Posterior vena cava (tissue), 2 donors: ENCODE measurements around the gene UBE4B. TPM values are rescaled to one million over a fixed set of nuclear protein-coding genes. Genes with fewer than 3 reads are reported as not detected.
"Not testable (repeated sequence)": the region's sequence is repeated elsewhere in the genome, so short reads cannot be mapped to it uniquely, and the experiment has no call there.

ENCODE experiments used
- DNase-seq: peaks from one replicate; pipeline ENCODE4 v3.0.0-alpha.2; 2020; ENCODE audit warnings: low spot score
- intact Hi-C, 2 donors: fragments of 100-400 bp; cut with DNase I; formaldehyde crosslinking; loops; one replicate each; pipeline versions ENCODE4 v1.14.1 to v1.14.2; 2022 to 2023
- long read RNA-seq, 2 donors: library from polyadenylated mRNA; unstranded; transcript quantifications; one replicate each; pipeline ENCODE4 v2.0.0, GENCODE V29; 2020 to 2021
- total RNA-seq, 2 donors: library from RNA; stranded (reverse); fragmentation: NEBNext Ultra II Directional; extraction: Animal tissue kit (Norgen Biotek cat#: 25700); gene quantifications; one replicate each; pipeline ENCODE4 v1.2.1, GENCODE V29; 2021
- donor health status: DM: yes; HTN: yes; CAD: no.
- donor health status: DM: yes; HTN: yes; CAD: no.

The UBE4B gene
- total RNA-seq: 10 to 100 TPM; 34.4 to 34.7 TPM
- long read RNA-seq, donor 1, full-length matches to known transcripts: 2 of 10 reads
- long read RNA-seq, donor 1, partial matches to known transcripts: 4 of 10 reads
- long read RNA-seq, donor 1, other reads (novel, unspliced or antisense): 4 of 10 reads
- long read RNA-seq, donor 2, partial matches to known transcripts: 9 of 18 reads
- long read RNA-seq, donor 2, other reads (novel, unspliced or antisense): 6 of 18 reads

DNA sequence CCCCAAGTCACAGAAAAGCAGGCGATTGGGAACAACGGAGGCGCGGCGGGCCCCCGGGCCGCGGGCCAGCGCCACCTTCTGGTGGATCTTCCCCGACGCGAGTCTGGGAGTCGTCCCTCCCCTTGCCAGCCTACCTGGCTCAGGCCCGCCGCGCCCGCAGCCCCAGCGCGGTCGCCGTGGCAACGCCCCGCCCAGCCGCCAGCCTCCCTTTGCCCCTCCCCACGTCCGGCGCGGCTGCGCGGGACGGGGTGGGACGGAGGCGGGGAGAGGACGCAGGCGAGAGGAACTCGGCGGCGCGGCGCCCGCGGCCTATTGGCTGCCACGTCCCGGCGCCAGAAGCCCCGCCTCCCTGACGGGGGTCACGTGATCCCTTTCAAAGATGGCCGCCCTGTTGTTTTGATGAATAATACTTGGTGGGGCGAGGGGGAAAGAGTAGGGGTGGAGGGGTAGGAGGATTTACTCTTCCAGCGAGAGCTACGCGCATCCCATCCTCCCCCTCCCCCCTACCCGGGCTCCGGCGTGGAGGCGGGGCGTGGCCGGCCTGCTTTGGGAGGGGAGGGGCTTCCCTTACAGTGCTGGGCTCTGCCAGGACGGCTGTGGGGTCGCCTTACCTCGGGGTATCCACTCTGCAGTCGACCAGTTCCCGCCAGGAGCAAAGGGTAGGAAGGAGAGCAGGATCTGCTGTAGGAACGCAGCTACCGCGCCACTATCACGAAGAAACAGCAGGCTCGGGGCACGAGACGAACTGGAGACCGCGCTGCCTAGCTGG, at the start of gene UBE4B:
Gene UBE4B, plus strand, starts transcription at position 369 of the 769 bp plus-strand sequence. CDS start 713 bp downstream, outside the sequence.
- intact Hi-C loops: no loop called here
- DNase-seq: peak; percentile 100

DNA sequence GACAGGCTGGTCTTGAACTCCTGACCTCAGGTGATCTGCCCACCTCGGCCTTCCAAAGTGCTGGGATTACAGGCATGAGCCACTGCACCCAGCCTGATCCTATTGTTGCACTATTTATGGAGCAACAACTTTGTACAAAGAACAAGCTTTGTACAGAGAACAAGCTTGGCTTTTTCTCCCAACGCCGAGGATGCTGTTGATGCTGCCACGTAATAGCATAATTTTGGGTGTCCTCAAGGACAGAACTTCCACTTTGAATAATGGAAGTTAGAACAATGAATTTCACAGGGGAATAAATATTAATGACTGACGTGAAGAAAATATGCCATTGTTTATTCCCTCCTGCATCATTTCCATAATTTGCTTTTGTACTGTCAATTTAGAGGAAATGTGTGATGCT, 48.5 kb upstream of the UBE4B start:
- intact Hi-C loops: no loop called here
- no peak for DNase-seq

DNA sequence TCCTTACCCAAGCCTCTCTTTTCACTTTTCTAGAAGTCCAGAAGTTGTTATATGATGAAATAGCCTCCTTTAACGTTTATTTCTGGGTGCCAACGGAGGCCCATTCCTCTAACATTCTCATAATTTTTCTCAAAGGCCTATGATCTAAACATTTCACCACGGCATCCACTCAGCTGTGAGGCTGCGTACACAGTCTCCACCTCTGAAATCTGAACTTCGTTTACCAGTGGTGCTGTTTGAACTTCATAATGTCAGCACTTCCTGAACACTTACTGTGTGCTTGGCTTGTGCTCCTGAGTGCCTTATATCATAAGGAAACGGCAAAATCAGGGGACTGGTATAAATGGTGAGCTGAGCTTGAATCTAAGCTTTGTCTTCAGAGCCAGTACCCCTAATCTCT, 47.8 kb upstream of the UBE4B start:
- intact Hi-C loops: no loop called here
- DNase-seq: no peak

DNA sequence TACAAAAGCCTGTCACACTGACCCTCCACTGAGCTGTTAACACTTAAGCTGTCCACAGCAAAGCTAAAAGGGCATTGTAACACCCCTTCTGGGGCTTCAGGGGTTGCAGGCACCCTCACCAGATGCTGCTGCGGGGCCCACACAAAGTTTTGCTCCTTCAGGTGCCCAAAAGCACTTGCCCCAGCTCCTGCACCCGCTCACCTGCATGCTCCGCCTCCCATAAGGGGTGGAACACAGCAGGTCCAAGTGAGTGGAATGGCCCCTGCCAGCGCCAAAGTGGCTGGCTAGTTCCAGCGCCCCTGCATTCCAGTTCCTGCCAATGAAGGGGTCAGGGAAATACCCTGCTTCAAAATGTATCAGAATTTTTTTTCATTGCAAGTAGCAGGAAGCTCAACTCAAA, 43.0 kb upstream of the UBE4B start:
- intact Hi-C loops: no loop called here
- no peak for DNase-seq

DNA sequence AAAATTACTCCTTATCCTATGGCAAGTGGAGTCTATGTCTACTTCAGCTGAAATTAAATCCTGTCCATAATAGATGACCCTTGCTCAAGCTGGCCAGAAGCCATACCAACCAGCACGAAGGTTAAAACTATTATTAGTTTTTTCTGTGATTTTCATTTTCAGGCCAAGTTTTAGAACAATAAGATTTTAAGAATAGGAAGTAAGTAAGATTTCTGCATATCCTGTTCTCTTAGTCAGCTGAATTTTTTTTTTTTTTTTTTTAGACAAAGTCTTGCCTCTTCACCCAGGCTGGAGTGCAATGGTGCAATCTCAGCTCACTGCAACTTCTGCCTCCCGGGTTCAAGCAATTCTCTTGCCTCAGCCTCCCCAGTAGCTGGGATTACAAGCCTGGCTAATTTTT, 41.8 kb upstream of the UBE4B start:
- intact Hi-C loops: no loop called here
- no peak for DNase-seq

DNA sequence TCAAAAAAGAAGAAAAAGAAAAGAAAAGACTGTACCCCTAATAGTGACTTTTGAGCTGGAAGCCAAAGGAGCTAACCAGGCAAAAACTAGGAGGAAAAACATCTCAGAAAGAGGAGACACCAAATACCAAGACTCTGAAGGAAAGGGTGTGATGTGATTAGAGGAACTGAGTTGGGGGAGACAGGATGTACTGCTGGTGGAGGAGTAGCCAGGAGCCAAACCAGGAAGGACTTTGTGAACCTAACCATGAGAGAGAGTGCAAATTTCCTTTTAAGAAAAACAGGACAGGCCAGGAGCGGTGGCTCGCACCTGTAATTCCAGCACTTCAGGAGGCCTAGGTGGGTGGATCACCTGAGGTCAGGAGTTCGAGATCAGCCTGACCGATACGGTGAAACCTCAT, 39.8 kb upstream of the UBE4B start:
- intact Hi-C loops: no loop called here
- no peak for DNase-seq

DNA sequence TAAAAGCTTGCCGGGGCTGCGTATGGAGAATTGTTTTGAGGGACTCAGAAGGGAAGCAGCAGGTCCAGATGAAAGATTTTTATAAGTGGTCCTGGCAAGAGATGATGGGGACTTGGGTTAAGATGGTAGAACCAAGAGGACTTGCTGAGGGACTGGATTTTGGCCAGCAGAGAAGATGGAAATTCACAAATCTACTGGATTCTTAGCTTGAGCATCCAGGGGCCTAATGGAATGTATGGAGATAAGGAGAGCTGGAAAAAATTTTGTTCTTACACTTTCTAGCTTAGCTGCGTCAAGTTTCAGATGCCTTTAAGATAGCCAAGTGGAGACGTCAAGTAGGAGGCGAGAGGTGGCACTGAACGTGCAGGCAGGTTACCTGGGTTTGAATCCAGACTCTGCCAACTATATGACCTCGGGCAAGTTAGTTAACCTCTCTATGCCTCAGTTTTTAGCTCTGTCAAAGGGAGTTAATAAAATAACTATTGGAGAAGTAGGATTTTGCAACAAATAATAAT, 39.1 kb upstream of the UBE4B start:
- intact Hi-C loops: no loop called here
- DNase-seq: no peak

DNA sequence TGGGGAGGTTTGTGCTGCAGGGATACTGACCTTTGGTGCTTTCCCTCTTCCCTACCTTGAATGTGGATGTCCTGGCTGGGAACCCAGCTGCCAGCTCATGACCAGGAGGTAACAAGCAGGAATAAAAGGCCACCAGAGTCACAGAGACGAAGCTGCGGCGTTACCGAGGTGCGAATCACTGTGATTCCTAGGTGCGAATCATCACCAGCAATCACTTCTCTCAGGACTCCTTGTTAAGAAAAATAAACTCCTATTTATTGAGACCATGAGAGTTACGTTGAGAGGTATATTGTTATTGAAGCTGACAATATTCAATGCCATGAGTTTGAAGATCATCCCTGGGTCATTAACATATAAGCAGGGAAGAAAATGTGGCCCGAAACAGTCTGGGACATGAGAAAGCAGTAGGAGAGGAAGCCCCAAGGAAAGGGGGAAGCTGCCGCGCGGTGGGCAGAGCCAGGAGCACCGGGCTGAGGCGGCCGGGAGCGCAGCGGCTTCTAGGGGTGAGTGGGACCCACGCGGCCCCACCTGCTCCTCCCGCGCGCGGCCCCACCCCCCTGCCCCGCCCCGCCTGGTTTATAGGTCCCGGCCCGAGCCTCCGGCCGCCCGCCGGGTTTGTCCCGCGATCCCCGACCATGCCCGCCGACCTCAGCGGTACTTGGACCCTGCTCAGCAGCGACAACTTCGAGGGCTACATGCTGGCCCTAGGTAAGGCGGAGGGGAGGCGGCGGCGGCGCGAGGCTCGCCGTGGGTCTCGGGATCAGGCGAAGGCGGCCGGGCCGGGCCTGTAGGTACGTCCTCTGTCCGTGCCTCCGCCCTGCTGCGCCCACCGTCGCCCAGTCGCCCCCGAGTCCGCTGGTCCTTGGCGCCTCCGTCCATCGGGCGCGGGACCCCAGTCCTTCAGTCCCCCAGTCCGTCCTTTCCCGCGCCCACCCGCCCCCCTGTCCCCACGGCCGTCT, 35.9 kb upstream of the UBE4B start, which contains the start of gene RBP7:
Gene RBP7, plus strand, starts transcription at position 605 of the 959 bp plus-strand sequence. Its CDS starts 31 bp downstream, at position 636.
- peak; percentile 84 for DNase-seq
- intact Hi-C loops: no loop called here

DNA sequence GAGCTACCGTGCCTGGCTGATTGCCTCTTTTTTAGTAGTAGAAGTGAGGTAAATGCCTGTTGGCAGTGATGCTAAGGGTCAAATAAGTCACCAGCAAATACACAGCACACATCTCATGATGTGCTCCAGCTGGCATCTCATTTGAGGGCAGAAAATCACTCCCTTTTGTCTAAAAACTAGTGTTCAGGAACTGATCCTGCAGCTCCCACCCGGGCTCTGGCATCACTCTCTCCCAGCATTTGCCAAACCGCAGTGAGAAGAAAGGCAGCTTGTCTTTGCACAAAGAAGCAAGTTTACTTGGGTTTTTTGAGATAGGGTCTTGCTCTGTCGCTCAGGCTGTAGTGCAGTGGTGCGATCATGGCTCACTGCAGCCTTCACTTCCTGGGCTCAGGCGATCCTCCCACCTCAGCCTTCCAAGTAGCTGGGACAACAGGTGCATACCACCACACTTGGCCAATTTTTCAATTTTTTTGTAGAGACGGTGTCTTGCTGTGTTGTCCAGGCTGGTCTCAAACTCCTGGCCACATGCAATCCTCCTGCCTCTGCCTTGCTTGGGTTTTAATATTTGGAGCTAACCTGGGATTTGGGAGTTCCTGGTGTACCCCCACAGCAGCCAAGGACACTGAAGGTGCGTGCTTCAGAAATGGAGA, 31.6 kb upstream of the UBE4B start:
- DNase-seq: no peak
- intact Hi-C loops: no loop called here

DNA sequence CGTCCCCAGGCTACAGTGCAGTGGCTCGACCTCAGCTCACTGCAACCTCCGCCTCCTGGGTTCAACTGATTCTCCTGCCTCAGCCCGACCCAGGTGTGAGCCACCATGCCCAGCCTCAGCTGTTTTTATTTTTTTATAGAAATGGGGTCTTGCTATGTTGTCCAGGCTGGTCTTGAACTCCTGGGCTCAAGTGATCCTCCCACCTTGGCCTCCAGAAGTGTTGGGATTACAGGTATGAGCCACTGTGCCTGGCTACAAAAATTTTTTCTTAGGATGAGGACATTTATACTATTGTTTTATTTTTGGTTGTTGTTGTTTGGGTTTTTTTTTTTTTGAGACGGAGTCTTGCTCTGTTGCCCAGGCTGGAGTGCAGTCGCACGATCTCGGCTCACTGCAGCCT, 27.5 kb upstream of the UBE4B start:
- DNase-seq, intact Hi-C loops: not testable (repeated sequence)

DNA sequence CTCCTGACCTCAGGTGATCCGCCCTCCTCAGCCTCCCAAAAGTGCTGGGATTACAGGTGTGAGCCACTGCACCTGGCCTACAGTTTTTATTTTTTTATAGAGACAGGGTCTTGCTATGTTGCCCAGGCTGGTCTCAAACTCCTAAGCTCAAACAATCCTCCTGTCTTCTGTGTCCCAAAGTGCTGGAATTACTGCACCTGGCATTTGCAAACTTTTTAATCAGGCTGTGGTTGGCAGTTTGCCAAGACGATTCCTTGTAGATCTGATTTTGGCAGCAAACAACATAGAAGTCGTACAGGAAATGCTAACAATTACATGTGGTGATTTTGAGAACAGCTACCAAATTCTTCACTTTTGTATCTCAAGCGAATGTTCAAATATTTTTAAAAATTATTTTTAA, 25.6 kb upstream of the UBE4B start:
- no peak for DNase-seq
- intact Hi-C loops: no loop called here

DNA sequence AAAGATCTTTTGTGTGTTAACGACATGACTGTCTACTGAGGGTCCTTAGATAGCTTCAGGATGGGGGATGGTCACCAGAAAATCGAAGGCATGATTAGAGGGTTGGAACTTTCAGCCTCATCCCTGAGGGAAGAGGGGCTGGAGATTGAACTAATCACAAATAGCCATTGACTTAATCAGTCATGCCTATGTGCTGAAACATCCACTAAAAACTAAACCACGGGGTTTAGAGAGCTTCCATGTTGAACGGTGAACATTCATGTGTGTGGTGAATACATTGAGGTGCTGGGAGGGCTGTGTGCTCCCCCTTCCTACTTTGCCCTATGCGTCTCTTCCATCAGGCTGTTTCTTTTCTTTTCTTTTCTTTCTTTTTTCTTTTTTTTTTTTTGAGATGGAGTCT, 18.7 kb upstream of the UBE4B start:
- intact Hi-C loops: loop anchor here in 1 of 2 donors (1.0 kb wide), 1 partner anchor 36 kb away; no protein-coding TSS in a partner anchor
- no peak for DNase-seq

DNA sequence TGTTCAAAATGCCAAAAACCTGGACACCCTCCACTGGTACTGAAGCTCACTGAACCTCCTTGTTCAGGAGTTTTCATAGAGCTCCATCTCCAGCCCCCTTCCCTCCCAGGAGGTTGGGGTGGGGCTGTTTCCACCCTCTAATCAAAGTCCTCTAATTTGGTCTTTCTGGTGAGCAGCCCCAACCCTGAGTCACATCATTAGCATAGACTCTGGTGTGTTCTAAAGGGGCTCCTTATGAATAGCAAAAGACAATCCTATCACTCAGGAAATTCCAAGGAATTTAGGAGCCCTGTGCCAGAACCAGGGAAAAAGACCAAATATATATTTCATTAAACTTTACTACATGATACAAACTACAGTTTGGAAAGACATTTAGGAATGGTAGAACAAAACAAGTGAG, 13.2 kb upstream of the UBE4B start:
- intact Hi-C loops: no loop called here
- DNase-seq: no peak

DNA sequence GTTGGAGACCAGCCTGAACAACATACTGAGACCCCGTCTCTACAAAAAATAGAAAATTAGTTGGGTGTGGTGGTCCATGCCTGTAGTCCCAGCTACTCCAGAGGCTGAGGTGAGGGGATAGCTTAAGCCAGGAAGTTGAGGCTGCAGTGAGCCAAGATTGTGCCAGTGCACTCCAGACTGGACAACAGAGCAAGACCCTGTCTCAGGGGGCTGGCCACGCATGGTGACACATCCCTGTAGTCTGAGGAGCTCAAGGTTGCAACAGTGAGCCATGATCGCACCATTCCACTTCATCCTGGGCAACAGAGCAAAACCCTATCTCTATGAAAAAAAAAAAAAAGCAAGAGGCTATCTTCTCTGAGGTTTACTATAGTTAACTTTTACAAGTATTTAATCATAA, 12.7 kb upstream of the UBE4B start:
- intact Hi-C loops: no loop called here

DNA sequence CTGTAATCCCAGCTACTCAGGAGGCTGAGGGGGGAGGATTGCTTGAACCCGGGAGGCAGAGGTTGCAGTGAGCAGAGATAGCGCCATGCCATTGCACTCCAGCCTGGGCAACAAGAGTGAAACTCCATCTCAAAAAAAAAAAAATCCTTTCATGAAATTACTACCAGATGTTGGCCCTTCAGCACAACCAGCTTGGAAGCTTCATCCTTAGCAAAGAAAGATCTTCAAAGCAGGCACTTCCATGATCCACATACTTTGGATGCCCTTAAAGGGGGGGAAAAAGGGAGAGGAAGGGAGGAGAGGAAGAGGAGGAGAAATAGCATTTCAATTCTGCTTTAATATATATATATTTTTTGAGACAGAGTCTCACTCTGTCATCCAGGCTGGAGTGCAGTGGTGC, 12.1 kb upstream of the UBE4B start:
- intact Hi-C loops, DNase-seq: not testable (repeated sequence)

More for the DNA sequence above, 12.7 kb upstream of the UBE4B start:
- no peak for DNase-seq

DNA sequence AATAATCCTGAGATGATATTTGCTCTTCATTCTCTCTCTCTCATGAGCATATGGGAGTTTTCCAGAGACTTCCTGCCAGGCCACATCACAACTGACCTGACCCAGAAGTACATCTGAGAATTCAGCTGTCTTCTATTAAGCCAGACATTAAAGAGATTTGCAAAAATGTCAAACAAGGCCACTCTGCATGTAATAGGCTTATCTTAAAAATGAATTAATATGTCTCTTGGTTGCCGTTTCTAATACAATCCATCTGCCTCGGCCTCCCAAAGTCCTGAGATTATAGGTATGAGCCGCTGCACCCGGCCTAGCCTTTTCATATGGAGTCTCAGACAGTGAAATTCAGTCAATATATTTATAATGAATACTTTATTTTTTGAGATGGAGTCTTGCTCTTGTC, 10.8 kb upstream of the UBE4B start:
- DNase-seq, intact Hi-C loops: not testable (repeated sequence)

DNA sequence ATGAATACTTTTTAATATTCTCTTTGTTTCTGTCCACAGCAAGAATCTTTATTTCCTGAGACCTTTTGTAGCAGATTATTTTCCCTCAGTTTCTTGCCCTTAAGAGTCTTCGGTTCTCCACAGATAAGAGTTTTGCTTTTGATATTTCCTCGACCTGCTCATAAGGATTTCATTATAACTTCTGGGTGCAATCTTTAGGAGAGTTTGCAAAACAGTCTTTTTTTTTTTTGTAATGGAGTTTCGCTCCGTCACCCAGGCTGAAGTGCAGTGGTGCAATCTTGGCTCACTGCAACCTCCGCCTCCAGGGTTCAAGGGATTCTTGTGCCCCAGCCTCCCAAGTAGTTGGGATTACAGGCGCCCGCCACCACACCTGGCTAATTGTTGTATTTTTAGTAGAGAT, 10.1 kb upstream of the UBE4B start:
- intact Hi-C loops: no loop called here
- no peak for DNase-seq

DNA sequence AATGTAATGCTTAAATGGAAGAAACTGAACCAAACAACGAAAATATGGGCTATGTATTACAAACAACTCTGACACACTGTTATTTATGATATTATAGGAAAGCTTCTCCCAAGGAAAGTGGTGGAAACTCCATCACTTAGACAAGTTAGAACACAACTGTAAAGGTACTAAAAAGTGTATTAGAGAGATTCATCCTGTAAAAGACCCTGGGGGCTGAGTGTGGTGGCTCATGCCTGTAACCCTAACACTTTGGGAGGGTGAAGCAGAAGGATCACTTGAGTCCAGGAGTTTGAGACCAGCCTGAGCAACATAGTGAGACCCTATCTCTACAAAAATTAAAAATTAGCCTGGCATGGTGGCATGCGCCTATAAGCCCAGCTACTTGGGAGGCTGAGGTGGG, 7.4 kb upstream of the UBE4B start:
- intact Hi-C loops: no loop called here
- no peak for DNase-seq

DNA sequence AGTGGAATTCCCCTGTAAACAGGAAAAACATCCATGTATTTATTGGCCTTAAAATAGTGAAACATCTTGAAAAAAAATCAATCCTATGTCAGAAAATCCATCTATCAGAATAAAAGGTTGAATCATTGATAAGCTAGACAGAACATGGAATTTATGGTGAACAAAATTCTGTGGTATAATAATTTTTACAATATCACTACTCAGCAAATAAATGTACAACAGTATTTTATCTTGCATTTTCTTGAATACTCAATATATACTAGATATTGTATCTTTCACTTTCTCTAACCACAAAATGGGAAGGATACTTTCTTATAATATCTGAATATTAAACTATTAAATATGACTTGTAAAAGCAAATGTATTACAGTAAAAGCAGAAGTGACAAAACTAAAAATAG, 5.7 kb upstream of the UBE4B start:
- intact Hi-C loops: no loop called here
- no peak for DNase-seq
